HepG2 (cell line): ENCODE measurements around the gene CT55. TPM values are rescaled to one million over a fixed set of nuclear protein-coding genes. Genes with fewer than 3 reads are reported as not detected.

ENCODE experiments used
- polyA plus RNA-seq, 8 experiments: library from polyadenylated mRNA; depleted of rRNA in 3 of 8; stranded (reverse) in 7 of 8; unstranded in 1 of 8; fragments of >200 nt; fragmentation: Illumina TruSeq in 4 of 8; extraction: Trizol in 4 of 8; gene quantifications; 2 replicates each; pipeline versions ENCODE4 v1.2.1 to v1.2.3, GENCODE V29; 2011 to 2016; ENCODE audit warnings: low read depth in 4 of 8, missing spikeins in 1 of 8, mixed read lengths in 1 of 8; ENCODE audit not compliant: insufficient read depth in 1 of 8
- total RNA-seq, 5 experiments: library from RNA; depleted of rRNA; stranded (reverse); fragments of >200 nt; fragmentation: Illumina TruSeq; extraction: Trizol; gene quantifications; 2 replicates each; pipeline ENCODE4 v1.2.3, GENCODE V29; 2016; ENCODE audit warnings: low read depth in 1 of 5
- TF ChIP-seq, protein P1 (sequence below): sonication (generic); formaldehyde crosslinking; IDR thresholded peaks from 2 replicates; pipeline ENCODE4 v1.4.0; 2020; ENCODE audit warnings: missing genetic modification reagents

Gene CT55
- total and polyA plus RNA-seq, 2 of the 13 experiments (the other 11 are each of a cell fraction or from before 2014, with no cell fraction given) = 0.08 to 0.15 TPM

GRCh38 chrX:135109554-135109953 is 61.6 kb downstream of the CT55 start (continued):
- TF ChIP-seq, protein P1, sequence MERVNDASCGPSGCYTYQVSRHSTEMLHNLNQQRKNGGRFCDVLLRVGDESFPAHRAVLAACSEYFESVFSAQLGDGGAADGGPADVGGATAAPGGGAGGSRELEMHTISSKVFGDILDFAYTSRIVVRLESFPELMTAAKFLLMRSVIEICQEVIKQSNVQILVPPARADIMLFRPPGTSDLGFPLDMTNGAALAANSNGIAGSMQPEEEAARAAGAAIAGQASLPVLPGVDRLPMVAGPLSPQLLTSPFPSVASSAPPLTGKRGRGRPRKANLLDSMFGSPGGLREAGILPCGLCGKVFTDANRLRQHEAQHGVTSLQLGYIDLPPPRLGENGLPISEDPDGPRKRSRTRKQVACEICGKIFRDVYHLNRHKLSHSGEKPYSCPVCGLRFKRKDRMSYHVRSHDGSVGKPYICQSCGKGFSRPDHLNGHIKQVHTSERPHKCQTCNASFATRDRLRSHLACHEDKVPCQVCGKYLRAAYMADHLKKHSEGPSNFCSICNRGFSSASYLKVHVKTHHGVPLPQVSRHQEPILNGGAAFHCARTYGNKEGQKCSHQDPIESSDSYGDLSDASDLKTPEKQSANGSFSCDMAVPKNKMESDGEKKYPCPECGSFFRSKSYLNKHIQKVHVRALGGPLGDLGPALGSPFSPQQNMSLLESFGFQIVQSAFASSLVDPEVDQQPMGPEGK (CRISPR knock-in tag) = no peak

Other genes starting within 250 kb of the CT55 start
- gene SMIM10, start 180.4 kb downstream of the CT55 start, total RNA-seq (2016; rRNA removed; fragmentation: Illumina TruSeq; extraction: Trizol) = not detected in 2 replicates
- not detected in 2 replicates for gene SMIM10, start 180.4 kb downstream of the CT55 start, polyA plus RNA-seq (2011; rRNA removed)
- gene RTL8B, start 148.9 kb downstream of the CT55 start, total RNA-seq (2016; rRNA removed; fragmentation: Illumina TruSeq; extraction: Trizol) = not detected in 2 replicates
- 0.04 TPM in 1 of 2 replicates, not detected in the other for gene RTL8B, start 148.9 kb downstream of the CT55 start, polyA plus RNA-seq (2011; rRNA removed)
- gene RTL8C, start 139.0 kb downstream of the CT55 start, total RNA-seq (2016; rRNA removed; fragmentation: Illumina TruSeq; extraction: Trizol) = 7.6 and 8.1 TPM in 2 replicates
- gene RTL8C, start 139.0 kb downstream of the CT55 start, polyA plus RNA-seq (2011; rRNA removed) = 17.0 and 17.9 TPM in 2 replicates
- gene RTL8A, start 119.3 kb downstream of the CT55 start, total RNA-seq (2016; rRNA removed; fragmentation: Illumina TruSeq; extraction: Trizol) = not detected in 2 replicates
- not detected in 2 replicates for gene RTL8A, start 119.3 kb downstream of the CT55 start, polyA plus RNA-seq (2011; rRNA removed)
- 0.20 and 0.27 TPM in 2 replicates for gene SMIM10L2B, start 72.7 kb downstream of the CT55 start, total RNA-seq (2016; rRNA removed; fragmentation: Illumina TruSeq; extraction: Trizol)
- 0.13 and 0.33 TPM in 2 replicates for gene SMIM10L2B, start 72.7 kb downstream of the CT55 start, polyA plus RNA-seq (2011; rRNA removed)
- not detected in 2 replicates for gene ETDB, start 50.9 kb downstream of the CT55 start, total RNA-seq (2016; rRNA removed; fragmentation: Illumina TruSeq; extraction: Trizol)
- not detected in 2 replicates for gene ETDB, start 50.9 kb downstream of the CT55 start, polyA plus RNA-seq (2011; rRNA removed)
- not detected in 2 replicates for gene ETDA, start 80.7 kb upstream of the CT55 start, total RNA-seq (2016; rRNA removed; fragmentation: Illumina TruSeq; extraction: Trizol)
- not detected in 2 replicates for gene ETDA, start 80.7 kb upstream of the CT55 start, polyA plus RNA-seq (2011; rRNA removed)
- not detected in 2 replicates for gene ETDC, start 138.1 kb upstream of the CT55 start, total RNA-seq (2016; rRNA removed; fragmentation: Illumina TruSeq; extraction: Trizol)
- gene ETDC, start 138.1 kb upstream of the CT55 start, polyA plus RNA-seq (2011; rRNA removed) = not detected in 2 replicates
- gene ZNF75D, start 172.7 kb upstream of the CT55 start, total RNA-seq (2016; rRNA removed; fragmentation: Illumina TruSeq; extraction: Trizol) = 6.2 and 6.6 TPM in 2 replicates
- gene ZNF75D, start 172.7 kb upstream of the CT55 start, polyA plus RNA-seq (2011; rRNA removed) = 5.0 and 5.5 TPM in 2 replicates
- gene ZNF449, start 173.4 kb upstream of the CT55 start, total RNA-seq (2016; rRNA removed; fragmentation: Illumina TruSeq; extraction: Trizol) = 3.0 and 3.4 TPM in 2 replicates
- 3.5 and 3.9 TPM in 2 replicates for gene ZNF449, start 173.4 kb upstream of the CT55 start, polyA plus RNA-seq (2011; rRNA removed)